ENCODE results near the gene PLEKHA1. TPM values are rescaled to one million over a fixed set of nuclear protein-coding genes. Genes with fewer than 3 reads are reported as not detected.

Gene PLEKHA1
- total RNA-seq, 2 donors from 2014 or later, result 22.3 to 46.8 TPM

DNA sequence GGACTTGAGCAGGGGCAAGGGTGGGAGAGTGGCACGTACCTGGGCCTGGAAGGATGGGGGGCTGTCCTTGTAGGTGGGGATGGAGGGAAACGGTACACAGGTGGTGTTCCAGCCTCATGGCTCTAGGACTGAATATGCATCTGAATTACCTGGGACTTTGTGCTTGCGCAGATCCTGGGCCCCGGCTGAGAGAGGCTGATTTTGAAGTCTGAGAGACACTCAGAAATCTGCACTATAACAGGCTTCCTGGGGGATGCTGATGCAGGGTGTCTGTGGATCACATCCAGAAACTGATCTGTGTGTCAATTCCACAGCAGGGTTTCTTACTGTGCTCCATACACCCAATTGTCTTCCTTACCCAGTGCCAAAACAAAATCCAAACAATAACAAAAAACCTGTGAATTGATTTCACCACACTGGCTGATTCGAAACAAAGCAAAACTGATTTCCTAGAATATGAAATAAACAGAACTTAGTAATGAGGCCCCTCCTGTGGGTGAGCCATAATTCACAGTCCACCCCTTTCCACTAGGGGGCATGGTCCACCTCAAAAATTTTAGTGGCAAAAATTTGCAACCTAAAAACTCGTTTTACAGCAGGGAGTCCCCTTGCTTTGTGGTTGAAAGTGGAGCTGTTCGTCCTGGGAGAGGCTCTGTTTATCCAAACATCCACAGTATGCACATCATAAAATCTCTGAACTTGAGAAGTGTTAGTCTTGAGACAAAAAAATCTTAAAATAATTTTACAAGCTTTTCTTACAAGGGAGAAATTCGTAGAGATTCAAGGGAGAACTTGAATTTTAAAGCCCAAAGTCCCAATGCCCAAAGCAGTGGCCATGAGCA is 32.0 kb upstream of the PLEKHA1 start:
- Histone ChIP-seq H3K4me1 (ENCODE audit: control insufficient read depth in 1 of 2, low read depth in 2 of 2) (peaks cover 0 to 10% of the 10 kb centered on the region in 2 donors), H3K9me3 (no peaks in the 10 kb centered on the region), H3K27ac (no peak overlapping the region), H3K4me3 (no peak overlapping the region), H3K36me3 (no peaks in the 10 kb centered on the region), H3K27me3 (replicated peaks; ENCODE audit: insufficient read depth) (no peaks in the 10 kb centered on the region)
- ATAC-seq (ENCODE audit: insufficient number of reproducible peaks, low FRiP score, low read depth) (peak; percentile 74), DNase-seq (ENCODE audit: low spot score) (no peak)
- peak; percentile 79 for TF ChIP-seq CTCF (IDR thresholded peaks at IDR 0.05)

DNA sequence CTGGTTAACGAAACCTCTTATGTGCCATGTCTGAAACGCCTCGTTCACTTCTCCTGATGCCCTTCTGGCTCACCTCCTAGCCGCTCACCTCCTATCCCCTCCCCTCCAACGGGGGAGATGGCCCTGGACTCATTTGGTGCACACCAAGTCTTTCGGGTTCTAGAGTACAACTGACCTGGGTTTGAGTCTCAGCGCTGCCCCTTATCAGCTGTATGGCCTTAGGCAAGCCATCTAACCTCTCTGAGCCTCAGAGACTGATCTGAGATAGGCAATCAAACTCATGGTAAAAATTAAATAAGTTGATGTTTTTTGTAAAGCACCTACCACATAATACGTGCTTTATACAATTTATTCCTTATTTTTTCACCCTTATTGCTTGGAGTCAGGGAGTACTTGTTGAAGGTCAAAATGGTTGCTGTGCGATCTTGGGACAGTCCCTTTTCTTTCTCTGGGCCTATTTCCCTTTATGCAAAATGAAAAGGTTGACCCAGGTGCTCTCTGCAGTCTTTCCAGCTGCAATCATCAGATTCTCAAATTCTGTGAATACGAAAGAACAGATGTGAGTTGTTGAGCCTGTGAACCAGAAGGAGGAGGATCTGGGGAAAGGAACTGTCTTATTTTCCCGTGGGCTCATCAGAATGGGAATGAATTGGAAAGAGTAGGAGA is 31.2 kb upstream of the PLEKHA1 start:
- Histone ChIP-seq H3K27ac (no peak overlapping the region), H3K36me3 (no peaks in the 10 kb centered on the region), H3K4me1 (ENCODE audit: control insufficient read depth in 1 of 2, low read depth in 2 of 2) (peaks cover 0 to 10% of the 10 kb centered on the region in 2 donors), H3K4me3 (no peak overlapping the region), H3K27me3 (replicated peaks; ENCODE audit: insufficient read depth) (no peaks in the 10 kb centered on the region), H3K9me3 (no peaks in the 10 kb centered on the region)
- no peak for DNase-seq (ENCODE audit: low spot score)
- TF ChIP-seq CTCF (IDR thresholded peaks at IDR 0.05), result no peak
- ATAC-seq (ENCODE audit: insufficient number of reproducible peaks, low FRiP score, low read depth), result no peak

GRCh38 chr10:122343936-122344335 is 30.6 kb upstream of the PLEKHA1 start:
- Histone ChIP-seq H3K27me3 (replicated peaks; ENCODE audit: insufficient read depth) (no peaks in the 10 kb centered on the region), H3K4me3 (no peak overlapping the region), H3K27ac (no peak overlapping the region), H3K9me3 (no peaks in the 10 kb centered on the region), H3K36me3 (no peaks in the 10 kb centered on the region), H3K4me1 (ENCODE audit: control insufficient read depth in 1 of 2, low read depth in 2 of 2) (peaks cover 0 to 10% of the 10 kb centered on the region in 2 donors)
- no peak for TF ChIP-seq CTCF (IDR thresholded peaks at IDR 0.05)
- DNase-seq (ENCODE audit: low spot score) (no peak), ATAC-seq (ENCODE audit: insufficient number of reproducible peaks, low FRiP score, low read depth) (no peak)

DNA sequence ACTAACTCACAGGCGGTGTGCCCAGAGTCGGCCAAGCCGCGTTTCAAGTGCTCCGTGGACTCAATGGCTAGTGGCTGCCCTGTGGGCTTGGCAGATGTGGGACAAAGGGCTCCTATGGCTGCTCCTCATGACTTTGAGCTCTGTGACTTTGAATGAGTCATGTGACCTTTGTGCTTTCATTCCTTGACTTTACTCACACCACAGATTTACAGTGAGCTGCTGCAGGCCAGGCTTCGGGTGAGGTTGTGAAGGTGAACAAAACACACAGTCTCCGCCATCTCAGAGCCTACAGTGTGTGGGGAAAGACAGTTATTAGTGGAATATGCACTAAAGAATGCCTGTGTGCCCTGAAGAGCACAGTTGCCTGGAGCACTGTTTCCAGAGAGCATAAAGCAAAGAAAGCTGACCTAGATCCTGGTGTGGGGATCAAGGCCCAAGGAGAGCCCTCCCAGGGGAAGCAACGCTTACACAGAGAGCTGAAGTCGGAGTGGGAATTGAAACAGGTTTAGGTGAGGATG is 29.7 kb upstream of the PLEKHA1 start:
- no peaks in the 10 kb centered on the region for H3K27me3 ChIP-seq (replicated peaks; ENCODE audit: insufficient read depth)
- H3K36me3 ChIP-seq, result no peaks in the 10 kb centered on the region
- no peak for TF ChIP-seq CTCF (IDR thresholded peaks at IDR 0.05)
- DNase-seq (ENCODE audit: low spot score), result no peak
- H3K4me3 ChIP-seq, result no peak overlapping the region
- peaks cover 0 to 10% of the 10 kb centered on the region in 2 donors for H3K4me1 ChIP-seq (ENCODE audit: control insufficient read depth in 1 of 2, low read depth in 2 of 2)
- no peak overlapping the region for H3K27ac ChIP-seq
- H3K9me3 ChIP-seq, result no peaks in the 10 kb centered on the region
- no peak for ATAC-seq (ENCODE audit: insufficient number of reproducible peaks, low FRiP score, low read depth)

DNA sequence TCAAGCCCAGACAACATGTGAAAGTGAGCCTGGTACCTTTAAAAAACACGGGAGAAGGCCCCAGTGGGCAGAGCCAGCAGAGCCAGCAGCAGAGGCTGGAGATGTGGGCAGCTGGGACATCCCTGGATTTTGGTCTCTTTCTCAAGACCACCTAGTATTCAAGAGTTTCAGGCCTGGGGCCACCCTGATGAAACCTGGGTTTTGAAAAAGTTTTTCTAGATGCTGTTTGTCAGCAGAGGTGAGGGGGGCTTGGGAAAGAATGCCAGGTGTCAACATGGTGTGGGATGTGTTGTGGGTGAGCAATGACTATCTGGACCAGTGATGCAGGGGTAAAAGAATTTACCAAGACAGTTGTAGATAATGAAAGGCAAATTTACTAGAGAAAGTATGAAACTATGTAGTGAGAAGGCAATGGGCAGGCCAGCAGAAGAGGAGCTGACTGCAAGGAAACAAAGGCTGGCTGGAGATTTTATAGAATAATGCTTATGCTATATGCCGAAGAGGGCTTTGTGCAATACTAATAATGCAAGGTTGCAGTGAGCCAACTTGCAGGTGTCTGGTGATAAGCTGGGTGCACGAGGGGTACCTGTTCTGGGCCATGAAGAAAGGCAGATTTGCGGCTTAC is 28.1 kb upstream of the PLEKHA1 start:
- Histone ChIP-seq H3K27ac (no peak overlapping the region), H3K27me3 (replicated peaks; ENCODE audit: insufficient read depth) (no peaks in the 10 kb centered on the region), H3K9me3 (no peaks in the 10 kb centered on the region), H3K4me3 (no peak overlapping the region), H3K4me1 (ENCODE audit: control insufficient read depth in 1 of 2, low read depth in 2 of 2) (peaks cover 0 to 5% of the 10 kb centered on the region in 2 donors), H3K36me3 (no peaks in the 10 kb centered on the region)
- no peak for DNase-seq (ENCODE audit: low spot score)
- no peak for ATAC-seq (ENCODE audit: insufficient number of reproducible peaks, low FRiP score, low read depth)
- TF ChIP-seq CTCF (IDR thresholded peaks at IDR 0.05), result no peak
